Upper lobe of left lung (tissue), 4 donors: ENCODE measurements around the gene CMTR1.

Experiments
- EP300 ChIP-seq, 4 donors: sonication (generic); formaldehyde crosslinking; IDR thresholded peaks; one replicate each; pipeline ENCODE4 v1.5.1; 2017; ENCODE audit warnings: antibody characterized with exemption in 4 of 4, control low read depth in 2 of 4
- POLR2A ChIP-seq, 4 donors: fragments of 450-650 bp; IDR thresholded peaks; one replicate each; pipeline ENCODE4 v1.5.1; 2016 to 2017; ENCODE audit warnings: antibody characterized with exemption in 4 of 4, mild to moderate bottlenecking in 2 of 4
- POLR2AphosphoS5 ChIP-seq, 2 donors: sonication (generic); formaldehyde crosslinking; IDR thresholded peaks; one replicate each; pipeline ENCODE4 v1.5.1; 2017; ENCODE audit warnings: antibody characterized with exemption in 2 of 2
- TF ChIP-seq, protein P1 (sequence below), 6 experiments: fragments of 450-650 bp in 4 of 6; fragments of 200-600 bp in 2 of 6; sonication (generic) in 2 of 6; IDR thresholded peaks; one replicate each; pipeline ENCODE4 v1.5.1; 2016 to 2019; ENCODE audit warnings: antibody characterized with exemption in 6 of 6

DNA sequence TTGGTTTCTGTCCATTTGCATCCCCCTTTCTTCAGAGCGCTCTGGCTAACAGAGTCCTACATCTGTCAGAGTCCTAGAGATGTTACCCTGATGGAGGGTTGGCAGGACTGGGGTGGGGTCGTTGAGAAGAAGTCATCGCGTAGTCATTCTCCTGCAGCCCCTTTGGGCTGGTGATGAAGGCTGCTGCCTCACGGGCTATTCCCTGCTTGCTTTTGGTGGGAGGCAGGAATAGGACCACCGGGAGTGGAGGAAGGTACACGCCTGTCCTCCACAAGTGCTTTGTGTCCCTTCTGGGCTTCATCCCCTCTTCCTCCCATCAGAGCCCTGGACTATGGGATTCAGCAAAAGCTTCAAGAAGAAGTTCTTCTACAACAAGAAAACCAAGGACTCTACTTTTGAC lies 45.8 kb downstream of the CMTR1 start:
- TF ChIP-seq, protein P1, sequence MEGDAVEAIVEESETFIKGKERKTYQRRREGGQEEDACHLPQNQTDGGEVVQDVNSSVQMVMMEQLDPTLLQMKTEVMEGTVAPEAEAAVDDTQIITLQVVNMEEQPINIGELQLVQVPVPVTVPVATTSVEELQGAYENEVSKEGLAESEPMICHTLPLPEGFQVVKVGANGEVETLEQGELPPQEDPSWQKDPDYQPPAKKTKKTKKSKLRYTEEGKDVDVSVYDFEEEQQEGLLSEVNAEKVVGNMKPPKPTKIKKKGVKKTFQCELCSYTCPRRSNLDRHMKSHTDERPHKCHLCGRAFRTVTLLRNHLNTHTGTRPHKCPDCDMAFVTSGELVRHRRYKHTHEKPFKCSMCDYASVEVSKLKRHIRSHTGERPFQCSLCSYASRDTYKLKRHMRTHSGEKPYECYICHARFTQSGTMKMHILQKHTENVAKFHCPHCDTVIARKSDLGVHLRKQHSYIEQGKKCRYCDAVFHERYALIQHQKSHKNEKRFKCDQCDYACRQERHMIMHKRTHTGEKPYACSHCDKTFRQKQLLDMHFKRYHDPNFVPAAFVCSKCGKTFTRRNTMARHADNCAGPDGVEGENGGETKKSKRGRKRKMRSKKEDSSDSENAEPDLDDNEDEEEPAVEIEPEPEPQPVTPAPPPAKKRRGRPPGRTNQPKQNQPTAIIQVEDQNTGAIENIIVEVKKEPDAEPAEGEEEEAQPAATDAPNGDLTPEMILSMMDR (IDR thresholded peaks at IDR 0.05), result no peak
- TF ChIP-seq POLR2A (IDR thresholded peaks at IDR 0.05), result no peak
- TF ChIP-seq EP300 (IDR thresholded peaks at IDR 0.05), result no peak
- TF ChIP-seq POLR2AphosphoS5 (IDR thresholded peaks at IDR 0.05), result no peak
